OCI-LY7 (cell line): Measurements from ENCODE around the gene AARS1.
"Not testable (repeated sequence)": the region's sequence is repeated elsewhere in the genome, so short reads cannot be mapped to it uniquely, and the experiment has no call there.

Experiments
- EZH2phosphoT487 ChIP-seq: fragments of 200-600 bp; sonication (generic); IDR thresholded peaks from 2 replicates; pipeline ENCODE4 v1.6.1; 2018; ENCODE audit warnings: low read depth, borderline replicate concordance, mild to moderate bottlenecking, mixed run types, antibody characterized with exemption, low read length, moderate library complexity, mixed read lengths
- TF ChIP-seq, protein P1 (sequence below): fragments of 200-600 bp; sonication (generic); conservative IDR thresholded peaks from 2 replicates; pipeline ENCODE4 v1.5.1; 2014; ENCODE audit warnings: mild to moderate bottlenecking, antibody characterized with exemption, low read length, moderate library complexity, mixed read lengths

DNA sequence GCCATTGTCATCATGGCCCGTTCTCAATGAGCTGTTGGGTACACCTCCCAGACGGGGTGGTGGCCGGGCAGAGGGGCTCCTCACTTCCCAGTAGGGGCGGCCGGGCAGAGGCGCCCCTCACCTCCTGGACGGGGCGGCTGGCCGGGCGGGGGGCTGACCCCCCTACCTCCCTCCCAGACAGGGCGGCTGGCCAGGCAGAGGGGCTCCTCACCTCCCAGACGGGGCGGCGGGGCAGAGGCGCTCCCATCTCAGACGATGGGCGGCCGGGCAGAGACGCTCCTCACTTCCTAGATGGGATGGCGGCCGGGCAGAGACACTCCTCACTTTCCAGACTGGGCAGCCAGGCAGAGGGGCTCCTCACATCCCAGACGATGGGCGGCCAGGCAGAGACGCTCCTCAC lies 64.7 kb downstream of the AARS1 start:
- TF ChIP-seq, protein P1, sequence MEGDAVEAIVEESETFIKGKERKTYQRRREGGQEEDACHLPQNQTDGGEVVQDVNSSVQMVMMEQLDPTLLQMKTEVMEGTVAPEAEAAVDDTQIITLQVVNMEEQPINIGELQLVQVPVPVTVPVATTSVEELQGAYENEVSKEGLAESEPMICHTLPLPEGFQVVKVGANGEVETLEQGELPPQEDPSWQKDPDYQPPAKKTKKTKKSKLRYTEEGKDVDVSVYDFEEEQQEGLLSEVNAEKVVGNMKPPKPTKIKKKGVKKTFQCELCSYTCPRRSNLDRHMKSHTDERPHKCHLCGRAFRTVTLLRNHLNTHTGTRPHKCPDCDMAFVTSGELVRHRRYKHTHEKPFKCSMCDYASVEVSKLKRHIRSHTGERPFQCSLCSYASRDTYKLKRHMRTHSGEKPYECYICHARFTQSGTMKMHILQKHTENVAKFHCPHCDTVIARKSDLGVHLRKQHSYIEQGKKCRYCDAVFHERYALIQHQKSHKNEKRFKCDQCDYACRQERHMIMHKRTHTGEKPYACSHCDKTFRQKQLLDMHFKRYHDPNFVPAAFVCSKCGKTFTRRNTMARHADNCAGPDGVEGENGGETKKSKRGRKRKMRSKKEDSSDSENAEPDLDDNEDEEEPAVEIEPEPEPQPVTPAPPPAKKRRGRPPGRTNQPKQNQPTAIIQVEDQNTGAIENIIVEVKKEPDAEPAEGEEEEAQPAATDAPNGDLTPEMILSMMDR = not testable (repeated sequence)
- not testable (repeated sequence) for TF ChIP-seq EZH2phosphoT487
